ENCODE results near the gene SIPA1L3. TPM values are rescaled to one million over a fixed set of nuclear protein-coding genes. Genes with fewer than 3 reads are reported as not detected.
"Not testable (repeated sequence)": the region's sequence is repeated elsewhere in the genome, so short reads cannot be mapped to it uniquely, and the experiment has no call there.

The SIPA1L3 gene
- total RNA-seq, 1 experiment from 2014 or later: 19.9 TPM

GRCh38 chr19:38229585-38230073 is 322.6 kb downstream of the SIPA1L3 start:
- Histone ChIP-seq H3K4me1 (ENCODE audit: insufficient read depth, low read length, poor library complexity, severe bottlenecking) (no peaks in the 10 kb centered on the region), H3K27ac (ENCODE audit: low read depth, low read length, poor library complexity, severe bottlenecking) (no peak overlapping the region), H3K9me3 (ENCODE audit: low read depth, low read length, poor library complexity, severe bottlenecking) (no peaks in the 10 kb centered on the region), H3K36me3 (ENCODE audit: insufficient read depth, low read length, poor library complexity, severe bottlenecking) (no peaks in the 10 kb centered on the region), H3K4me3 (ENCODE audit: low read depth, low read length, poor library complexity, severe bottlenecking) (peak overlapping the region; percentile 54), H3K27me3 (replicated peaks; ENCODE audit: insufficient read depth, low read depth, low read length, poor library complexity) (peaks cover 2% of the 10 kb centered on the region)
- BruUV-seq (replicated peaks): no TSS peak
- peak; percentile 91 for DNase-seq (ENCODE audit: low spot score)
- ChIA-PET POLR2A (ENCODE audit: low non-redundant PET) (no interaction called here), CTCF (no interaction called here)
- intact Hi-C loops (cut with micrococcal nuclease; ENCODE audit: unreplicated experiment): loop anchor here (5.0 to 10.0 kb wide), 4 partner anchors 85 to 325 kb away; partner anchors contain the start of genes CATSPERG, FAM98C, SIPA1L3 and WDR87
- TF ChIP-seq EZH2 (IDR thresholded peaks at IDR 0.05; ENCODE audit: borderline replicate concordance, low read depth, low read length, poor library complexity, severe bottlenecking) (no peak), CTCF (conservative IDR thresholded peaks at IDR 0.05; ENCODE audit: low read depth, low read length) (no peak)

- BruUV-seq (replicated peaks); H3K27me3 ChIP-seq (replicated peaks; ENCODE audit: insufficient read depth, low read depth, low read length, poor library complexity); H3K4me1 ChIP-seq (ENCODE audit: insufficient read depth, low read length, poor library complexity, severe bottlenecking); H3K9me3 ChIP-seq (ENCODE audit: low read depth, low read length, poor library complexity, severe bottlenecking); CTCF ChIA-PET; H3K27ac ChIP-seq (ENCODE audit: low read depth, low read length, poor library complexity, severe bottlenecking); POLR2A ChIA-PET (ENCODE audit: low non-redundant PET); DNase-seq (ENCODE audit: low spot score); H3K4me3 ChIP-seq (ENCODE audit: low read depth, low read length, poor library complexity, severe bottlenecking); H3K36me3 ChIP-seq (ENCODE audit: insufficient read depth, low read length, poor library complexity, severe bottlenecking): not testable (repeated sequence)
- intact Hi-C loops (cut with micrococcal nuclease; ENCODE audit: unreplicated experiment): loop anchor here (10.0 kb wide), 1 partner anchor 174 kb away; the partner anchor contains the start of gene FAM98C
Observed at GRCh38 chr19:38230506-38231133, 323.6 kb downstream of the SIPA1L3 start.

GRCh38 chr19:38231918-38232317 is 324.9 kb downstream of the SIPA1L3 start:
- Histone ChIP-seq H3K36me3 (ENCODE audit: insufficient read depth, low read length, poor library complexity, severe bottlenecking) (no peaks in the 10 kb centered on the region), H3K27me3 (replicated peaks; ENCODE audit: insufficient read depth, low read depth, low read length, poor library complexity) (peaks cover 2% of the 10 kb centered on the region), H3K4me1 (ENCODE audit: insufficient read depth, low read length, poor library complexity, severe bottlenecking) (no peaks in the 10 kb centered on the region), H3K27ac (ENCODE audit: low read depth, low read length, poor library complexity, severe bottlenecking) (no peak overlapping the region), H3K9me3 (ENCODE audit: low read depth, low read length, poor library complexity, severe bottlenecking) (no peaks in the 10 kb centered on the region), H3K4me3 (ENCODE audit: low read depth, low read length, poor library complexity, severe bottlenecking) (no peak overlapping the region)
- DNase-seq (ENCODE audit: low spot score): no peak
- no TSS peak for BruUV-seq (replicated peaks)
- no peak for TF ChIP-seq EZH2 (IDR thresholded peaks at IDR 0.05; ENCODE audit: borderline replicate concordance, low read depth, low read length, poor library complexity, severe bottlenecking)
- TF ChIP-seq CTCF (conservative IDR thresholded peaks at IDR 0.05; ENCODE audit: low read depth, low read length): no peak
- intact Hi-C loops (cut with micrococcal nuclease; ENCODE audit: unreplicated experiment): loop anchor here (10.0 kb wide), 1 partner anchor 173 kb away; the partner anchor contains the start of gene FAM98C
- CTCF ChIA-PET: no interaction called here
- POLR2A ChIA-PET (ENCODE audit: low non-redundant PET): no interaction called here

Data from A673 (cell line).